Measurements from ENCODE around the gene CAMK4.
A peak's percentile ranks its signal among the peaks of the same experiment; 100 is the strongest.

The CAMK4 gene

GRCh38 chr5:111439473-111440075 is 215.4 kb downstream of the CAMK4 start:
- no peak for DNase-seq

GRCh38 chr5:111447099-111447498 is 222.9 kb downstream of the CAMK4 start:
- DNase-seq: no peak

- no peak for DNase-seq
Measured at GRCh38 chr5:111447822-111448221, 223.6 kb downstream of the CAMK4 start.

- no peak for DNase-seq
Measured at GRCh38 chr5:111453295-111453694, 229.1 kb downstream of the CAMK4 start.

DNA sequence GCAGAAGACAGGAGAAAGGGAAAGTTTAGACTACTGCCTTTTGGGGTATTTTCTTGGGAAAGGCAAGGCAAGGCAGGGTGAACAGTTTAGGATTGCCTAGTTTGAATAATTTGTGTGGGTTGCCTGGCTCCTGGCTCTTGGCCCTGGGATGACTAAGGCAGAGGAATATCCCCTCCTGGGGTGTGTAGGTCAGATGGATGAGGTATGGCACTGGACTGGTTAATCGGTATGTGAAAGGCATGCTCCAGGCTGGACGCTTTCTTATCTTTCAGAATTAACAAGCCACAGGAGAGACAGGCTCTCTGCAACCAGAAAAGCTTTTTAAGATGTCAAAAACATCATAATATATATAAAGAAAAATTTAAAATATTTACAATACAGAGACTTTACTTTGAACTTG is 229.6 kb downstream of the CAMK4 start:
- no peak for DNase-seq

- no peak for DNase-seq
Measured at GRCh38 chr5:111454198-111454622, 230.0 kb downstream of the CAMK4 start.

DNA sequence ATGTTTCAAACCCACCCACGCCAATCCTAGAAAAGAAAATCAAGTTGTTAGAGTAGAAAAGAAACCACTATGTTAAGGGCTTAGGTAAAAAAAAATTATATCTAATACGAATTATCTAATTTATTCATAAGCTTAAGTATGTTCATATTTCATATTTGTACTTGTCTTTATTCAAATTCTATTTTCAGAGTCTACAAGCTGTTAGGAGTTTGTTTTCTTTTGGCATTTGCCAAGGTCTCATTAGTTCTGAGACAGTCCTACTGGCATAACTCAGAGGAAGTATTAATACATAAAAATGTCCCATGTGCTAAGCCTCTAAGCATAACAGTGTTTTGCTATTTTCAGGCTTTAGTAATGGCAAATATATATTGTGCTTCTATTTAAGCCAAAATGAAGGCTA is 230.6 kb downstream of the CAMK4 start:
- no peak for DNase-seq

DNA sequence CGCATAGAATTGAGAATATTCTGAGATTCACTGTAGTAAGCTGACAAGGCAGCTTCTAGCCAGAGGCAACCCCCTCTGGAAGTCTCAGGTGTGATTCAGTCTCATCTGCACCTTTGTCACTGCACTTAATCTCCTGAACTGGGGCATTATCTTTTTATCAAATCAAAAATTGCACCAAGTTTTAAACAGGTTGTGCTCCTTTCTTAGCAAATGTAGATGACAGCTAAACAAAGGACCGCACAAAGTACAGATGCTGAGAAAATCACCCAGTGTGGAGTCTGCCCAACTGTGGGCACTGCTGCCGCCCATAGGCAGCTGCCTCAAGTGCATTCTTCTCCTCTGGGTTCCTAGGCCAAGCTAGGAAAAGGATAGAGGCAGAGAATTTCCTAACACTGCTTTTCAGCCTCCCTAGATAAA is 237.1 kb downstream of the CAMK4 start:
- DNase-seq: no peak

DNA sequence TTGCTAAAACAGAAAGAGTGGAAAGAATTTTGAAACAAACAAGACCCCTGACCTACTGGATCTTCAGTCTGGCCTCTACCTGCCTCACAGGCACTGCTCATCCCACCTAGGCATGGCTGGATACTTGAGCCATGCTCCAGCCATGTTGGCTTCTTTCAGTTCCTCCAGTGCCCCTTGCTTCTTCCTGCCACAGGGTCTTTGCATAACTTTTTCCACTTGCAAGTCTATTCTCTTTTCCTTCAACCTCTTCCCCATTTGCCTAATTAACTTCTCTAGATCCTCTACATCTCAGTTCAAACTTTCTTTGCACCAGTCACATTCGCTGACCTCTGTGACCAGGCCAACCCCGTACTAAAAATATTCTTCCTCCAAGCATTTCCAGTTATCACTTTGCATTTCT is 237.8 kb downstream of the CAMK4 start:
- no peak for DNase-seq

- DNase-seq: no peak
Measured at GRCh38 chr5:111463311-111463710, 239.1 kb downstream of the CAMK4 start.

DNA sequence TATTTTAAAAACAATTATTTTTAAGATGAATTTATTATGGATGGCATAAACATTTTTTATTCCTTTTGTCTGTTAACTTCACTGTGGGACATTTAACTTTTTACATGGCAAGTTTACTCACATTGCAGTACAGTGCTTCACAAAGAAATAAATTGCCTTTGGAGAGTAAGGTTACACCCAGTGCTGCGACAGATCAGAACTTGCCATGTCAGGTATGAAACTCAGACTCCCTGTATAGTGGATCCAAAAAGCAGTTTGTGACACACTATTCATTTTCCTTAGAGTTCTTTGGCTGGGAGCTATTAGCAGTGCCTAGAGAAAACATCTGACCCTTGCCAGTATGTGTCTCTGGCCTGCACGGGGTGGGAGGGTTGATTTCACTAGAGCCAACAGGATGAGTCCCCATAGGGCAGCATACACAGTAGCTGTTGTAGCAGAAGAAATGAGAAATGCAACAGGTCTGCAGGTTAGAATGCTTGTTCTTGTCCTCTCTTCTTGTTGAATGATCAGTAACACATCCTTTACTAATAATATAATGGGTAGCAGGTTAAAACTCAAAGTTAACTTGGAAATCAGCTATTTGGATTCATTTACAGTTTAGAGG is 245.2 kb downstream of the CAMK4 start:
- DNase-seq: no peak

GRCh38 chr5:111469903-111470302 is 245.7 kb downstream of the CAMK4 start:
- no peak for DNase-seq

DNA sequence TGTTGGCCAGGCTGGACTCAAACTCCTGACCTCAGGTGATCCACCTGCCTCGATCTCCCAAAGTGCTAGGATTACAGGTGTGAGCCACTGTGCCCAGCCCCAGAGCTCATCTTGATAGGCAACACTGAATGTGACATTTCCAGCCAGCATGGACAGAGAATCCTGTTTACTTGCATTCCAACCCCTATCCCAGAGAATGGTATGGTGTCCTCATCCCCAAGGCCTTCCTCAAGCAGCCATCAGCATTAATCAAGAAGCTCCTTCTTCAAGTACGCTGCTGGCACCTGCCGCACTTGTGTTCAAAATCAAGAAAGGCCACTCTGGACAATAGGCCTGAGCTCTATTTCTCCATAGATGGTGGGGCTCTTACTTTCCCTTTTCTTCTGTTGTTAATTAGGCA is 247.9 kb downstream of the CAMK4 start:
- no peak for DNase-seq

- no peak for DNase-seq
Measured at GRCh38 chr5:111472579-111472978, 248.4 kb downstream of the CAMK4 start.

DNA sequence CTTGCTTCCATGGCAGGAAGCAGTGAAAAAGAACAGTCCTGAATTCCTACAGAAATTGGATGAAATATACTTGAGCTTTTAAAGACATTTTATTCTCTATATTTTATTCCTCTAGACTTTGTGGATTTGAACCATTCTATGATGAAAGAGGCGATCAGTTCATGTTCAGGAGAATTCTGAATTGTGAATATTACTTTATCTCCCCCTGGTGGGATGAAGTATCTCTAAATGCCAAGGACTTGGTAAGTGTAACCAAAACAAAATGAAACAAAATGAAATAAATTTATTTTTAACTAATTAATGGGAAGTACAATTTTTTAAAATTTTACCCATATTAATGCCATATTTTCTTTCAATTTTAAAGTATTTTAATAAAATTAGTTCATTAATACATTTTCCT is 254.1 kb downstream of the CAMK4 start:
- DNase-seq: no peak

DNA sequence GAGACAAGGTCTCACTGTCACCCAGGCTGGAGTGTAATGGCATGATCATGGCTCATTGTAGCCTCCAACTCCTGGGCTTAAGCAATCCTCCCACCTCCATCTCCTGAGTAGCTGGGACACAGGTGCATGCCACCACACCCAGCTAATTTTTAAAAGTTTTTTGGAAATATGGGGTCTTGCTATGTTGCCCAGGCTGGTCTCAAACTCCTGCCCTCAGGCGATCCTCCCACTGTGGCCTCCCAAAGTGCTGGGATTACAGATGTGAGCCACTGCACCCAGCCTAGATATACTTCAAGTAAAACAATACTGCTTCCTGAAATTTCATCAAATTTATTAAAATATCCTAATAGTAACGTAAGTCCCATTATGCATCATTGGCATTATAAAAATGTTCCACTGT is 254.7 kb downstream of the CAMK4 start:
- DNase-seq: no peak

DNA sequence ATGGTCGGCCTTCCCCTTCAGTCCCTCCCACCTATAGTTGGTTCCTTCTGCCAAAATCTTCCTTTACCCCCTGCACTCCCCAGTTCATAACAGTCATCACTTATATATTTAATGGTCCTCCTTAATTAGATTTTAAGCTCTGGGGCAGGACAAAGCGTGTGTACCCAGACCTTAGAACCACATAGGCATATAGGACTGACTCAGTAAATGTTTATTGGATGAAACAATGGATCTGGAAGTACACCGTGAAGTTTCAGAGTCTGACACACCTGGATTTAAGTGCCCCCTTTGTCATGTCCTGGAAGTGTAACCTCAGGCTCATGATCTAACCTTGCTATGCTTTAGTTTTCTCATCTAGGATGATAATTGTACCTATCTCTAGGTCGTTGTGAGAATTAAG is 256.2 kb downstream of the CAMK4 start:
- DNase-seq: no peak

- DNase-seq: no peak
Measured at GRCh38 chr5:111486055-111486454, 261.9 kb downstream of the CAMK4 start.

- DNase-seq: no peak
Measured at GRCh38 chr5:111486926-111487325, 262.7 kb downstream of the CAMK4 start.

- DNase-seq: no peak
Measured at GRCh38 chr5:111488353-111488752, 264.2 kb downstream of the CAMK4 start.

DNA sequence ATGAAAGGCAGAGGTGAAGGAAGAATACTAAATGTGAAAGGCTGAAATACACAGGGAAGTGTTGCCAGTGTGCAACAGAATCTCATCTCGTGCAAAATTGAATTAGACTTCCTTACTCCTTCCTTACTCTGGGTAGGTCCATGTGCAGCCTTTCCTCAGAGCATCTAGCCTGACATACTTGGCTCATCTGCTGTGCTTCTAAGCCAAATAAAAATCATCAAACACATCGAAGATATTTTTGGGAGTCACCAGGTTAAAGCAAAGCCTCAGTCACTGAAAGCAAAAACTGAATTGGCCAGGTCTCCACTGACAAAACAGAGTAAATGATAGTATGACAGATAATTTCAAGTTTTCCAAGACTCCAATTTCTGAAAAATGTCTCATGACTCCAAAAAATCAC is 268.8 kb downstream of the CAMK4 start:
- no peak for DNase-seq

DNA sequence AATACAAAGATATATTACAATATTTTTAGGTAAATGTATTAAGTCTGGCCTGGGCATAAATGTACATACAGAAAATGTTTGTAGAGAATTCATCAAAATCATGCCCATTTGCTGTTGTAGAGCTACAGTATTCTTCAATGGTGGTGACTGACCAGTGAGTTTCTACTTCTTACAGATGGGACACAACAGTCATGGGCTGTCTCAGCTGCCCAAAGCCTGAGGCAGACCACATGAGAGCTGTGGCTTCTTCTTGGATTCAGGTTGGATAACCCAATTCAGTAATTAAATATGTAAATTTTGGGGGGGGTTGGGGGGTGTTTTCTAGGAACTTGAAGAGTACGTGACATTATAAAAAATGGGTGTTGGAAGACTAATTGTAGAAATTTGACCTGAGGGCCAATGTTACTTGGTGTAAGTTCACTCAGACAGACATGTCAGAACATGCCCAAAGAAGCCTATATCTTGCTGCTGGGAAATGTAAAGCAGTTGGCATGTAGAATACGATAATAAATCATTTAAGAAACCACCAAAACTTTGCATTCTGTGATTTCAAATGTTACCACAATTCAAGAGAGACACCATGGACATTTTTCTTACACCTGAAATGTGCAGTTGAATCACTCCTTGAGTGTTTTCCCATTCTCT is 270.3 kb downstream of the CAMK4 start:
- peak in 1 of 5 experiments; percentile 28 for DNase-seq

GRCh38 chr5:111495159-111495558 is 271.0 kb downstream of the CAMK4 start:
- no peak for DNase-seq

DNA sequence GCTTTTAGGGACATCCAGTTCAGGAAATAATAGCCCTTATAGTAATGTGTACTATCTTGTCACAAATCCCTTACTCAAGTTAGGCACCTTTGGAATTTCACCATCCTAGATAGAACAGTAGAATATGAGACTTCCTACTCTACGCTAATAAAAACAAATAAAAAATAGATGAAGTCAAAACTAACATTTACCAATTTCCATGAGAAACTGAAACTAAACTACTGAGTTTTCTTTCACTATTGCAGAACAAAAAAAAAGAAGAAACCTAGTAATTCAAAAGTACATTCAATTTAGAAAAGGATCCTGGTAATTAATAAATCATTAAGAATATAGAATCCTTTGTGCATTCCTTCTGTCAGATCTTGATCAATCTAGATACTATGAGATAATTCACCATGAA is 274.2 kb downstream of the CAMK4 start:
- DNase-seq: no peak

GRCh38 chr5:111502956-111503355 is 278.8 kb downstream of the CAMK4 start:
- DNase-seq: no peak

Data from T-helper 2 cell (primary cell).